HUES48 (cell line): Measurements from ENCODE around the gene KCNMA1.

Experiments used
- H3K27ac ChIP-seq: one replicate; pipeline ENCODE4 v1.7.0; 2013; ENCODE audit warnings: low read depth, low read length, inconsistent platforms
- H3K27me3 ChIP-seq: 2 replicates; pipeline ENCODE4 v1.6.1; 2013; ENCODE audit warnings: mild to moderate bottlenecking, low read length; ENCODE audit not compliant: control insufficient read depth, insufficient read depth
- H3K36me3 ChIP-seq: 2 replicates; pipeline ENCODE4 v1.6.1; 2013; ENCODE audit warnings: low read length; ENCODE audit not compliant: control insufficient read depth, insufficient read depth
- H3K4me1 ChIP-seq: 2 replicates; pipeline ENCODE4 v1.6.1; 2013; ENCODE audit warnings: mild to moderate bottlenecking, low read length; ENCODE audit not compliant: control insufficient read depth, insufficient read depth
- H3K4me3 ChIP-seq: 2 replicates; pipeline ENCODE4 v1.5.1; 2013; ENCODE audit warnings: mild to moderate bottlenecking, low read depth, low read length
- H3K9ac ChIP-seq: 2 replicates; pipeline ENCODE4 v1.6.1; 2013; ENCODE audit warnings: mild to moderate bottlenecking, low read depth, low read length, moderate library complexity
- H3K9me3 ChIP-seq: 2 replicates; pipeline ENCODE4 v1.6.1; 2013; ENCODE audit warnings: low read length; ENCODE audit not compliant: control insufficient read depth, insufficient read depth

The KCNMA1 gene

GRCh38 chr10:77116904-77117303 lies 520.7 kb downstream of the KCNMA1 start:
- Histone ChIP-seq H3K9me3 (no peaks in the 10 kb centered on the region), H3K4me3 (no peak overlapping the region), H3K9ac (no peak overlapping the region), H3K36me3 (no peaks in the 10 kb centered on the region), H3K4me1 (peaks cover 27% of the 10 kb centered on the region), H3K27me3 (no peaks in the 10 kb centered on the region), H3K27ac (no peak overlapping the region)

- H3K27ac ChIP-seq = peak overlapping the region; percentile 88
- H3K36me3 ChIP-seq = no peaks in the 10 kb centered on the region
- no peaks in the 10 kb centered on the region for H3K9me3 ChIP-seq
- peak overlapping the region; percentile 31 for H3K4me3 ChIP-seq
- peaks cover 47% of the 10 kb centered on the region for H3K4me1 ChIP-seq
- no peak overlapping the region; the same call in 1 of the 2 replicates for H3K9ac ChIP-seq
- no peaks in the 10 kb centered on the region for H3K27me3 ChIP-seq
Observed at GRCh38 chr10:77114181-77114821, 523.3 kb downstream of the KCNMA1 start.

GRCh38 chr10:77111611-77112550 lies 525.7 kb downstream of the KCNMA1 start:
- Histone ChIP-seq H3K27me3 (no peaks in the 10 kb centered on the region), H3K36me3 (no peaks in the 10 kb centered on the region), H3K27ac (no peak overlapping the region), H3K9me3 (no peaks in the 10 kb centered on the region), H3K9ac (no peak overlapping the region), H3K4me3 (no peak overlapping the region), H3K4me1 (peaks cover 61% of the 10 kb centered on the region)

- H3K27ac ChIP-seq = no peak overlapping the region
- no peak overlapping the region for H3K4me3 ChIP-seq
- peaks cover 57% of the 10 kb centered on the region for H3K4me1 ChIP-seq
Observed at GRCh38 chr10:77110757-77111156, 526.9 kb downstream of the KCNMA1 start.

GRCh38 chr10:77109351-77109994 lies 528.1 kb downstream of the KCNMA1 start:
- H3K4me3 ChIP-seq = no peak overlapping the region
- no peaks in the 10 kb centered on the region for H3K9me3 ChIP-seq
- no peak overlapping the region for H3K9ac ChIP-seq
- no peaks in the 10 kb centered on the region for H3K27me3 ChIP-seq
- peaks cover 46% of the 10 kb centered on the region for H3K4me1 ChIP-seq
- H3K27ac ChIP-seq = no peak overlapping the region
- H3K36me3 ChIP-seq = no peaks in the 10 kb centered on the region

More at GRCh38 chr10:77110757-77111156, 526.9 kb downstream of the KCNMA1 start:
- H3K36me3 ChIP-seq = no peaks in the 10 kb centered on the region
- H3K9ac ChIP-seq = no peak overlapping the region
- no peaks in the 10 kb centered on the region for H3K9me3 ChIP-seq
- no peaks in the 10 kb centered on the region for H3K27me3 ChIP-seq

GRCh38 chr10:77106676-77107075 lies 530.9 kb downstream of the KCNMA1 start:
- Histone ChIP-seq H3K4me3 (no peak overlapping the region), H3K27me3 (no peaks in the 10 kb centered on the region), H3K27ac (no peak overlapping the region), H3K4me1 (peaks cover 32% of the 10 kb centered on the region), H3K36me3 (no peaks in the 10 kb centered on the region), H3K9me3 (no peaks in the 10 kb centered on the region), H3K9ac (no peak overlapping the region)

GRCh38 chr10:77105761-77106221 lies 531.8 kb downstream of the KCNMA1 start:
- Histone ChIP-seq H3K27ac (no peak overlapping the region), H3K27me3 (no peaks in the 10 kb centered on the region), H3K4me3 (no peak overlapping the region), H3K4me1 (peaks cover 27% of the 10 kb centered on the region), H3K9ac (no peak overlapping the region), H3K36me3 (no peaks in the 10 kb centered on the region), H3K9me3 (no peaks in the 10 kb centered on the region)

GRCh38 chr10:77104459-77104980 lies 533.1 kb downstream of the KCNMA1 start:
- Histone ChIP-seq H3K4me1 (peaks cover 16% of the 10 kb centered on the region), H3K36me3 (no peaks in the 10 kb centered on the region), H3K9me3 (no peaks in the 10 kb centered on the region), H3K4me3 (no peak overlapping the region), H3K27me3 (no peaks in the 10 kb centered on the region), H3K27ac (no peak overlapping the region), H3K9ac (no peak overlapping the region)

- no peaks in the 10 kb centered on the region for H3K36me3 ChIP-seq
- H3K27ac ChIP-seq = no peak overlapping the region
- H3K9me3 ChIP-seq = no peaks in the 10 kb centered on the region
- no peak overlapping the region for H3K4me3 ChIP-seq
- peaks cover 3% of the 10 kb centered on the region; the same call in 1 of the 2 replicates for H3K4me1 ChIP-seq
- H3K27me3 ChIP-seq = no peaks in the 10 kb centered on the region
- H3K9ac ChIP-seq = no peak overlapping the region
Observed at GRCh38 chr10:77103213-77103612, 534.4 kb downstream of the KCNMA1 start.

- no peaks in the 10 kb centered on the region for H3K4me1 ChIP-seq
- H3K27me3 ChIP-seq = no peaks in the 10 kb centered on the region
- no peak overlapping the region for H3K4me3 ChIP-seq
- H3K27ac ChIP-seq = no peak overlapping the region
- H3K36me3 ChIP-seq = no peaks in the 10 kb centered on the region
- no peaks in the 10 kb centered on the region for H3K9me3 ChIP-seq
- H3K9ac ChIP-seq = no peak overlapping the region
Observed at GRCh38 chr10:77101341-77101740, 536.3 kb downstream of the KCNMA1 start.
